Calu3 (cell line): ENCODE measurements around the gene ALPK1. TPM values are rescaled to one million over a fixed set of nuclear protein-coding genes. Genes with fewer than 3 reads are reported as not detected.

Experiments
- BruUV-seq: library from RNA; stranded (reverse); fragments of 400-500 nt; replicated peaks from 2 replicates; lab custom pipeline; 2021; lab: Mats Ljungman, UMichigan
- CTCF ChIA-PET: fragments of 300-600 bp; sonication (Branson Sonifier 250); formaldehyde crosslinking; loops from one replicate; lab custom pipeline; 2022; ENCODE audit warnings: antibody characterized with exemption; lab: Charles Lee
- DNase-seq: peaks from one replicate; pipeline ENCODE4 v3.0.0; 2022
- H3K27ac Mint-ChIP-seq: one replicate; pipeline ENCODE4 v1.8.0; 2022; ENCODE audit warnings: mixed read lengths; ENCODE audit not compliant: unreplicated experiment
- H3K27me3 Mint-ChIP-seq: one replicate; pipeline ENCODE4 v1.8.0; 2022; ENCODE audit warnings: mixed read lengths; ENCODE audit not compliant: unreplicated experiment
- H3K36me3 Mint-ChIP-seq: one replicate; pipeline ENCODE4 v1.8.0; 2022; ENCODE audit warnings: mild to moderate bottlenecking, moderate library complexity, mixed read lengths; ENCODE audit not compliant: insufficient read depth, unreplicated experiment
- H3K4me1 Mint-ChIP-seq: one replicate; pipeline ENCODE4 v1.8.0; 2022; ENCODE audit warnings: mild to moderate bottlenecking, low read depth, mixed read lengths; ENCODE audit not compliant: unreplicated experiment
- H3K4me3 Mint-ChIP-seq: one replicate; pipeline ENCODE4 v1.8.0; 2022; ENCODE audit warnings: mild to moderate bottlenecking, low read depth, moderate library complexity, mixed read lengths; ENCODE audit not compliant: unreplicated experiment
- H3K9me3 Mint-ChIP-seq: one replicate; pipeline ENCODE4 v1.8.0; 2022; ENCODE audit warnings: low read depth, mixed read lengths; ENCODE audit not compliant: unreplicated experiment
- CTCF ChIP-seq: fragments of 200-600 bp; IDR thresholded peaks from one replicate; pipeline ENCODE4 v1.8.0; 2022; ENCODE audit warnings: antibody characterized with exemption; ENCODE audit not compliant: unreplicated experiment
- intact Hi-C: fragments of 100-400 bp; cut with micrococcal nuclease; formaldehyde crosslinking; loops from one replicate; pipeline ENCODE4 v1.10.0; 2022; ENCODE audit not compliant: unreplicated experiment
- total RNA-seq: library from RNA; stranded (reverse); gene quantifications from 2 replicates; pipeline ENCODE4 v1.2.3, GENCODE V29; 2022

ALPK1 gene
- total RNA-seq, 1 experiment from 2014 or later, result 17.1 TPM

GRCh38 chr4:112411781-112412550 is 114.8 kb downstream of the ALPK1 start:
- BruUV-seq, result no TSS peak
- Mint-ChIP-seq H3K4me1 (no peaks in the 10 kb centered on the region), H3K4me3 (no peak overlapping the region), H3K9me3 (no peaks in the 10 kb centered on the region), H3K27ac (no peak overlapping the region), H3K36me3 (no peaks in the 10 kb centered on the region), H3K27me3 (no peaks in the 10 kb centered on the region)
- DNase-seq, result no peak
- CTCF ChIA-PET, result interaction anchor here (0.7 kb wide), 1 partner anchor 1104 kb away, joined by 4 read pairs; no protein-coding TSS in a partner anchor
- no peak for TF ChIP-seq CTCF
- intact Hi-C loops, result no loop called here

- Mint-ChIP-seq H3K27ac (no peak overlapping the region), H3K27me3 (no peaks in the 10 kb centered on the region), H3K4me3 (no peak overlapping the region), H3K4me1 (no peaks in the 10 kb centered on the region), H3K36me3 (peaks cover under 1% of the 10 kb centered on the region), H3K9me3 (no peaks in the 10 kb centered on the region)
- CTCF ChIA-PET, result no interaction called here
- intact Hi-C loops, result no loop called here
- no TSS peak for BruUV-seq
- no peak for DNase-seq
- TF ChIP-seq CTCF, result no peak
Observed at GRCh38 chr4:112416464-112416863, 119.3 kb downstream of the ALPK1 start.

GRCh38 chr4:112418092-112418491 is 120.9 kb downstream of the ALPK1 start:
- CTCF ChIA-PET, result no interaction called here
- Mint-ChIP-seq H3K27ac (no peak overlapping the region), H3K4me3 (no peak overlapping the region), H3K4me1 (no peaks in the 10 kb centered on the region), H3K27me3 (no peaks in the 10 kb centered on the region), H3K9me3 (no peaks in the 10 kb centered on the region), H3K36me3 (peaks cover 4% of the 10 kb centered on the region)
- no TSS peak for BruUV-seq
- intact Hi-C loops, result no loop called here
- DNase-seq, result no peak
- no peak for TF ChIP-seq CTCF

GRCh38 chr4:112421911-112422310 is 124.7 kb downstream of the ALPK1 start:
- H3K36me3 Mint-ChIP-seq, result peaks cover 4% of the 10 kb centered on the region
- no peaks in the 10 kb centered on the region for H3K9me3 Mint-ChIP-seq
- no peak overlapping the region for H3K27ac Mint-ChIP-seq
- CTCF ChIA-PET, result no interaction called here
- no peak for DNase-seq
- intact Hi-C loops, result no loop called here
- H3K4me3 Mint-ChIP-seq, result no peak overlapping the region
- BruUV-seq, result no TSS peak
- no peak for TF ChIP-seq CTCF
- no peaks in the 10 kb centered on the region for H3K27me3 Mint-ChIP-seq
- H3K4me1 Mint-ChIP-seq, result no peaks in the 10 kb centered on the region
